ENCODE measurements around the gene PRX. TPM values are rescaled to one million over a fixed set of nuclear protein-coding genes. Genes with fewer than 3 reads are reported as not detected.

Gene PRX
- total and polyA plus RNA-seq, 7 donors = 1.4 to 3.3 (median 2.1) TPM

DNA sequence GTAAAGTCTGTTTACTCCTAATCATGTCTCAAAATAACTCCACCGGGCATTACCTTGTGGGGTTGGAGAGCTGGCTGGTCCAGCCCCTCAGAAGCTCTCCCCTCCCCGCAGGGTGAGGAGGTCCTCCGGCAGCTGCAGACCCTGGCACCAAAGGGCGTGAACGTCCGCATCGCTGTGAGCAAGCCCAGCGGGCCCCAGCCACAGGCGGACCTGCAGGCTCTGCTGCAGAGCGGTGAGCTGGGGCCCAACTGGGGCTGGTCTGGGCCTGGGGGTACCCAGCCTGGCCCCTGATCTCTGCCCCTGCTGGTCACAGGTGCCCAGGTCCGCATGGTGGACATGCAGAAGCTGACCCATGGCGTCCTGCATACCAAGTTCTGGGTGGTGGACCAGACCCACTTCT, 43.4 kb downstream of the PRX start:
- Histone ChIP-seq H3K4me3 (no peak overlapping the region), H3K36me3 (ENCODE audit: insufficient read depth in 1 of 2, low read depth in 1 of 2) (peaks cover 0 to 83% of the 10 kb centered on the region in 2 donors), H3K27ac (no peak overlapping the region), H3K27me3 (ENCODE audit: insufficient read depth in 3 of 3, low read length in 2 of 3) (no peaks in the 10 kb centered on the region), H3K9me3 (no peaks in the 10 kb centered on the region), H3K4me1 (peaks cover 9% of the 10 kb centered on the region)
- 89 to 96% (median 91%) methylated on average over 12 of the region's 12 CpGs for WGBS, 3 donors
- ATAC-seq (no peak), DNase-seq (no peak)
- TF ChIP-seq, protein P1, sequence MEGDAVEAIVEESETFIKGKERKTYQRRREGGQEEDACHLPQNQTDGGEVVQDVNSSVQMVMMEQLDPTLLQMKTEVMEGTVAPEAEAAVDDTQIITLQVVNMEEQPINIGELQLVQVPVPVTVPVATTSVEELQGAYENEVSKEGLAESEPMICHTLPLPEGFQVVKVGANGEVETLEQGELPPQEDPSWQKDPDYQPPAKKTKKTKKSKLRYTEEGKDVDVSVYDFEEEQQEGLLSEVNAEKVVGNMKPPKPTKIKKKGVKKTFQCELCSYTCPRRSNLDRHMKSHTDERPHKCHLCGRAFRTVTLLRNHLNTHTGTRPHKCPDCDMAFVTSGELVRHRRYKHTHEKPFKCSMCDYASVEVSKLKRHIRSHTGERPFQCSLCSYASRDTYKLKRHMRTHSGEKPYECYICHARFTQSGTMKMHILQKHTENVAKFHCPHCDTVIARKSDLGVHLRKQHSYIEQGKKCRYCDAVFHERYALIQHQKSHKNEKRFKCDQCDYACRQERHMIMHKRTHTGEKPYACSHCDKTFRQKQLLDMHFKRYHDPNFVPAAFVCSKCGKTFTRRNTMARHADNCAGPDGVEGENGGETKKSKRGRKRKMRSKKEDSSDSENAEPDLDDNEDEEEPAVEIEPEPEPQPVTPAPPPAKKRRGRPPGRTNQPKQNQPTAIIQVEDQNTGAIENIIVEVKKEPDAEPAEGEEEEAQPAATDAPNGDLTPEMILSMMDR (IDR thresholded peaks at IDR 0.05) = no peak
- intact Hi-C loops (cut with DNase I) = loop anchor here in 1 of 2 donors (5.0 kb wide), 1 partner anchor 33 kb away; no protein-coding TSS in a partner anchor

DNA sequence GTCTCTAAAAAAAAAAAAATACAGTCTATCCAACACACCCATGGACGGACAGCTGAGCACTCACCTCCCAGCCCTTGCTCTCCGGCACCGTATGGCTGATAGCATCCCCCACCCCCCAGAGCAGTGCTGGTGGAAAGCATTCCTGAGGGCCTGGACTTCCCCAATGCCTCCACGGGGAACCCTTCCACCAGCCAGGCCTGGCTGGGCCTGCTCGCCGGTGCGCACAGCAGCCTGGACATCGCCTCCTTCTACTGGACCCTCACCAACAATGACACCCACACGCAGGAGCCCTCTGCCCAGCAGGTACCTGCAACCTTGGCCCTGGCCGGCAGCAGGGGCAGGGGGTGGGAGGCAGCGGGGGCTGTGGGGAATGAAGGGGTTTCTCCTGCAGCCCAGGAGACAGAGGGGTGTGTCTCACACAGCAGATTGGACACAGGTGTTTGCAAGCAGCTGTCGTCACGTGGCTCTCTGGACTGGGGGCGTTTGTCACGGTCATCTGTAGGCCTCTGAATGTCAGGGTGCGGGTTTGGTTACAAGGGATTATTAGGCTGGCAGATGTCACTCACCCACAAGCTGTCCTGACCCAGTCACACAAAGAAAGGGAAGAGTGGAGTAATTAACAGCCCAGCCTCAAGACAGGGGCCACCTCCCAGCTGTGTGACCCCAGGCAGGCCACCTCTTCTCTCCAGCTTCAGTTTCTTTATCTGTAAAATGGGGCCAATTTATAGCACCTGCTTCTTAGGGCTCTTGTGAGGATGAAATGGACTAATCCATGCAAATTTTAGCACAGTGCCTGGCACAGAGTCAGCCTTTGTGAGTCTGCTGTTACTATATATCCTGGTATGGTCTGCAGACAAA, 45.4 kb downstream of the PRX start:
- Histone ChIP-seq H3K27me3 (ENCODE audit: insufficient read depth in 3 of 3, low read length in 2 of 3) (no peaks in the 10 kb centered on the region), H3K4me3 (no peak overlapping the region), H3K27ac (peak overlapping the region; percentile 58), H3K4me1 (peaks cover 9% of the 10 kb centered on the region), H3K36me3 (ENCODE audit: insufficient read depth in 1 of 2, low read depth in 1 of 2) (peaks cover 0 to 63% of the 10 kb centered on the region in 2 donors), H3K9me3 (no peaks in the 10 kb centered on the region)
- TF ChIP-seq, protein P1 (IDR thresholded peaks at IDR 0.05) = no peak
- ATAC-seq = peak; percentile 69 to 84 (median 83)
- no peak for DNase-seq
- WGBS, 3 donors = 42 to 57% (median 44%) methylated on average over 16 of the region's 16 CpGs
- intact Hi-C loops (cut with DNase I) = loop anchor here in 1 of 2 donors (5.0 kb wide), 1 partner anchor 34 kb away; no protein-coding TSS in a partner anchor

DNA sequence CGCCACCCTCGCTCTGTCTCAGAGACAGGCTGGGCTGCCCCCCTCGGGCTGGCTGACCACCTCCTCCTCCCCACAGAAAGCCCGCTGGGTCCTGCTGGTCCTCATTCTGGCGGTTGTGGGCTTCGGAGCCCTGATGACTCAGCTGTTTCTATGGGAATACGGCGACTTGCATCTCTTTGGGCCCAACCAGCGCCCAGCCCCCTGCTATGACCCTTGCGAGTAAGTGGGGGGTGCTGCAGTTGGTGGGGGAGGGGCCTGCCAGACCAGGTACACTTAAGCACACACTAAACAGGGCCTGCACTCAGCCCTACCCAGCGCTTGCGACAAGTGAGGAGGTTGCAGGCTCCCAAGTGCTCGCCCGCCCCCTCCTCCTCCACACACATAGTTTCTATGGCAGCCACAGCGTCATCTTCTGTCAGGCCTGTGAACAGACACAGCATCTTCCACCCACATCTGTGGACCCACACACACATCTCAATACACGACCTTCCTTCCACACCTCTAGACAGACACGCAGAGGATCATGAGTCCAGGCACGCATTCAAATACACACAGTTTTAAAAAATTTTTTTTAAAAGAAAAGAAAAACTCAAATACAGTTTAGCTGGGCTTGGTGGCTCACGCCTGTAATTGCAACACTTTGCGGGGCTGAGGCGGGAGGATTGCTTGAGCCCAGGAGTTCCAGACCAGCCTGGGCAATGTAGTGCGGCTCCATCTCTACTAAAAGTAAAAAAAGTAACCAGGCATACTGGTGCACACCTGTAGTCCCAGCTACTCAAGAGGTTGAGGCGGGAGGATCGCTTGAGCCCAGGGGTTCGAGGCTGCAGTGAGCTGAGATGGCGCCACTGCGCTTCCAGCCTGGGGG, 46.2 kb downstream of the PRX start:
- WGBS, 3 donors = 83 to 87% (median 86%) methylated on average over 26 to 27 of the region's 27 CpGs
- peak in 2 of 4 donors; percentile 7 to 14 for ATAC-seq

More for the DNA sequence above, 46.2 kb downstream of the PRX start:
- Histone ChIP-seq H3K36me3 (ENCODE audit: insufficient read depth in 1 of 2, low read depth in 1 of 2) (peaks cover 0 to 54% of the 10 kb centered on the region in 2 donors), H3K4me3 (no peak overlapping the region), H3K9me3 (no peaks in the 10 kb centered on the region), H3K27ac (peak overlapping the region; percentile 58), H3K27me3 (ENCODE audit: insufficient read depth in 3 of 3, low read length in 2 of 3) (no peaks in the 10 kb centered on the region), H3K4me1 (peaks cover 9% of the 10 kb centered on the region)
- TF ChIP-seq, protein P1 (IDR thresholded peaks at IDR 0.05) = no peak
- intact Hi-C loops (cut with DNase I) = loop anchor here in 1 of 2 donors (5.0 kb wide), 1 partner anchor 35 kb away; no protein-coding TSS in a partner anchor
- no peak for DNase-seq
